GM19193 (cell line): ENCODE results near the gene TMEM181.

Experiments used
- POLR2A ChIP-seq: IDR thresholded peaks from 4 replicates; pipeline ENCODE4 v1.6.1; 2011; ENCODE audit not compliant: insufficient read depth, insufficient read length; ENCODE audit errors: extremely low read depth

Gene TMEM181

GRCh38 chr6:158667360-158667981 lies 107.6 kb downstream of the TMEM181 start:
- TF ChIP-seq POLR2A: no peak

DNA sequence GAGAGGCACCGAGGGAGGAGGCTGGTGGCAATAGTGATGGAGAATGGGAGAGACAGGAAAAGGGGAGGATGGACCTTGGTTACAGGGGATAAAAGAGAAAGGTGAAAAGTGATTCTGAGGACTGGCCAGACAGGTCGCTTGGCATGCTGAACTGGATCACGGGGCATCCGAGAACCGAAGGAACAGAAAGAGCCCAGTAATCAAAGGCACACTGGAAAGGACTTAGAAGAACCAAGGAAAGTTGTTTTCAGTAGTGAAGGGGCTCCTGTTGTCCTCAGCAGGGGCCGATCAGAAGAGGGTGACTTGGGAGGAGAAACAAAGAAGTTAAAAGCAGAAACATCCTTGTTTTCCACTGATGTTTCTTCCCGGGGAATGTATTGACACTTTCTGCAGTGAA lies 108.8 kb downstream of the TMEM181 start:
- TF ChIP-seq POLR2A: no peak

DNA sequence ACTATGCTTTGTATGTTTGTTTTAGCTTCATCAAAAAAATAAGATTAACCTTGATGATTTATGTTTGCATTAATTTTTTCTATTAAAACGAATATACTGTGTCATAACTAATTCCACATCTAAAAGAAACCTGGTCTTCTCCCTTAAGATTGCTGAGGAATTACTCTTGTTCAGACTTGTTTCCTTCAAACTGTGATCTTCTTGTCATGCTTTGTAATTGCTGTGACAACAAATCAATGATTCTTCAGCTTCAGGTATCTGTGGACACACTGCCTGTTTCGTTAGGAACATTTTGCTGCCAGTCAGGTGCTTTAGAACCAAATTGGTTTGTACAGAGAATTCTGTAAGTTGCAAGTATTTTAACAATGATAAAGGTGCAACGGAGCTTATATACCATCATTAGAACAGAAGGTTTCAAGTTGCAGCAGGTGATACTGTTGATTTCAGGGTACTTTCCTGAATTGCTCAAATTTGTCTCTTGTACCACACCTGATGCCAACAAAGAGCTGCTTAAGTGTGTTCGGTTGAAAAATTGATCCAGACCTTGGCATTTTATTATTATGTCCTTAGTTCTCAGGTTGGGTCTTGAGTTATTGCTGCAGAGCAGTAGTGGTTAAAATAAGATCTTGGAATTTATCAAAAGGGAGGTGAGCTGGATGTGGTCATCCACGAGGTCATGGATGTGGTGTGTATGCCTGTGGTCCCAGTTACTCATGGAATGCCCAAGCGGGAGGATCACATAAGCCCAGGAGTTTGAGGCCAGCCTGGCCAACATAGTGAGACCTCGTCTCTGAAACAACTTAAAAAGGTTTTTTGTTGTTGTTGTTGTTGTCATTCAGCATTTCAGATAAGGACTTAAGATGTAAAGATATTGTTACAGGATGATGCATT lies 109.5 kb downstream of the TMEM181 start:
- TF ChIP-seq POLR2A: no peak

- no peak for TF ChIP-seq POLR2A
Observed at GRCh38 chr6:158672726-158673125, 112.8 kb downstream of the TMEM181 start.

GRCh38 chr6:158674342-158675131 lies 114.6 kb downstream of the TMEM181 start:
- TF ChIP-seq POLR2A: no peak

GRCh38 chr6:158677906-158678578 lies 118.2 kb downstream of the TMEM181 start:
- TF ChIP-seq POLR2A: no peak

DNA sequence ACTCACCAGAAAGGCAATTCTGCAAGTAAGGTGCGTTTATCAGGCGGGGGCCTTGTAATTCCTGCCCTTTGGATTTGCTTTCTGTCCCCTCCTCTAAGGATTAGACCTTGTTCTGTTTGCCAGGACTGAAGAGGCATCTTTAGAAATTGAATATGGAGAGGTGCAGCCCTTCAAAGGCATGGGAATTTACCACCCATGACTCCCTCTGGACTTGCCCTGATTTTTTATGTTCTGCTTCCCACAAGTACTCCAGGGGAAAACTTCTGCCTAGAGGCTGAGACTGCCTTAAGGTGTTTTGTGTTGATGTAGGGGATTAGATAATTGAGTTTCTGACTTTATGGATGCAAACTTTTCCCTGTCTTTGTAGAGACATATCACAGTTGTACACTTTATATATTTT lies 120.1 kb downstream of the TMEM181 start:
- no peak for TF ChIP-seq POLR2A

- no peak for TF ChIP-seq POLR2A
Observed at GRCh38 chr6:158680481-158680880, 120.6 kb downstream of the TMEM181 start.

DNA sequence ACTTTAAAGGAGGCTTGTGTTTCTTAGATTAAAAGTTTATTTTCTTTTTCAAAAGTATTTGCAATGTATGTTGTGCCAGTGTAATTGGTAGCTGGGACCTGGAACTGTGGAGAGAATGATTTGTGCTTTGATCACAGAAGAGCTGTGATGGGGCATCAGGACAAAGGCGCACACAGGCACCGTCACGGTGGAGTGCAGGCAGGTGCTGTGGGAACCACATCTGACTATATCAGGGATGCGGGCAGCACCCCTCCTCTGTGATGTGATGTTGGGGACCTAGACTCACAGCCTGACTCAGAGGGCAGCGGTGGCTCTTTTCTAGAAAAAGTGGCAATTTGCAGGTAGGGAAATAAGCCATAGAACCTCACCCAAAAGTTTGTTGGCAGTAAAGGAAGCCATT lies 124.4 kb downstream of the TMEM181 start:
- no peak for TF ChIP-seq POLR2A

DNA sequence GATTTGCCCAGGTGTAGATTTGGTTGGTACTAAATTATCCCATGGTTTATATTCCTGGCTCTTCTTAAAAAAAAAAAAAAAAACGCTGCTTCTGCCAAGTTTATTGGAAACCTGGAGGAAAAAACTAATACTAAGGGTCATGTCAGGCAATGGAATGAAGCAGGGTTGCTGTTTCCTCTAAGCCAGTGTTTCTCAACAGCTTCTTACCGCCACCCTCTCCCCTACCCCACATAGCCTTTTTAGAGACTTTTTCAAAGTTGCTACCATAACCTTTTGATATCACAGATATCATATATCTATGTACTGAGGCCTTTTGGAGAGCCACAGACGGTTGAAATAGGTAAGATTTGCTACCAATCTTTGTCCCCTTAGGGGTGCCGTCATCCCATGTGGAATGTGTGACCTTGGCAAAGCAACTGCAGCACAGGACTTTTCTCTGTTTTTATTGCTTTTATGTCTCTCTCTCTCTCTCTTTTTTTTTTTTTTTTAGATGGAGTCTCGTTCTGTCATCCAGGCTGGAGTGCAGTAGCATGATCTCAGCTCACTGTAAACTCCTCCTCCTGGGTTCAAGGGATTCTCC lies 124.9 kb downstream of the TMEM181 start:
- no peak for TF ChIP-seq POLR2A
